ENCODE measurements around the gene INO80B. TPM values are rescaled to one million over a fixed set of nuclear protein-coding genes. Genes with fewer than 3 reads are reported as not detected.
"Not testable (repeated sequence)": the region's sequence is repeated elsewhere in the genome, so short reads cannot be mapped to it uniquely, and the experiment has no call there.

The INO80B gene
- total and polyA plus RNA-seq, 2 experiments from 2014 or later: 15.4 to 40.9 TPM

DNA sequence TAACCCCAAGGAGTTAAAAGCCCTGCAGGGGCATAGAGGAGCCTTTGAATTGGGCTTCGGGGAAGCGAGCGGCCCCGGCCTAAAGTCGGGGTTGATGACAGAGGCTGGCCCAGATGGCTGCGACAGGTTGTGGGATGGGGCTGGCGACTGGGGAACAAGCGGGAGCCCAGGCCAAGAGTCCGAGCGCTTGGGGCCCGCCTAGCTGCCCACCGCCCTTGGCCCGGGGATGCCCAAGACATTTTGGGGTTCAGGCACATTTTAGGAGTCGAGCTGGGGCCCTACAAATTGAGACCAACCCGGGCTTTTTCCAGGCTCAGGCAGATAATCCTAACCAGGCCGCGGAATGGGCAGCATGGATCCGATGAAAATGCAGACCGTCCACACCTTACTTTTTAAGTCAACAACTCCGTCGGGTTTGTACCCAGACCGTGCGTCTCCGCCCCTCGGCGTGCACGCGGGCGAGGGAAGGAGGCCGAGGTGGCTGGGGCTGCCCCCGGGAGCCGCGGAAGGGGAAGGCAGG, 13.7 kb upstream of the INO80B start:
- Histone ChIP-seq H3K27ac (peak overlapping the region; percentile 98), H3K4me1 (ENCODE audit: low read depth) (peaks cover 14% of the 10 kb centered on the region), H3K36me3 (no peaks in the 10 kb centered on the region), H3K27me3 (no peaks in the 10 kb centered on the region), H3K9me3 (ENCODE audit: low read depth) (no peaks in the 10 kb centered on the region), H3K4me3 (peak overlapping the region; percentile 41)
- TF ChIP-seq, protein P1, sequence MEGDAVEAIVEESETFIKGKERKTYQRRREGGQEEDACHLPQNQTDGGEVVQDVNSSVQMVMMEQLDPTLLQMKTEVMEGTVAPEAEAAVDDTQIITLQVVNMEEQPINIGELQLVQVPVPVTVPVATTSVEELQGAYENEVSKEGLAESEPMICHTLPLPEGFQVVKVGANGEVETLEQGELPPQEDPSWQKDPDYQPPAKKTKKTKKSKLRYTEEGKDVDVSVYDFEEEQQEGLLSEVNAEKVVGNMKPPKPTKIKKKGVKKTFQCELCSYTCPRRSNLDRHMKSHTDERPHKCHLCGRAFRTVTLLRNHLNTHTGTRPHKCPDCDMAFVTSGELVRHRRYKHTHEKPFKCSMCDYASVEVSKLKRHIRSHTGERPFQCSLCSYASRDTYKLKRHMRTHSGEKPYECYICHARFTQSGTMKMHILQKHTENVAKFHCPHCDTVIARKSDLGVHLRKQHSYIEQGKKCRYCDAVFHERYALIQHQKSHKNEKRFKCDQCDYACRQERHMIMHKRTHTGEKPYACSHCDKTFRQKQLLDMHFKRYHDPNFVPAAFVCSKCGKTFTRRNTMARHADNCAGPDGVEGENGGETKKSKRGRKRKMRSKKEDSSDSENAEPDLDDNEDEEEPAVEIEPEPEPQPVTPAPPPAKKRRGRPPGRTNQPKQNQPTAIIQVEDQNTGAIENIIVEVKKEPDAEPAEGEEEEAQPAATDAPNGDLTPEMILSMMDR (IDR thresholded peaks at IDR 0.05; ENCODE audit: low read depth, low read length): no peak
- no peak for DNase-seq (ENCODE audit: low read depth in 1 of 2, low spot score in 1 of 2)

DNA sequence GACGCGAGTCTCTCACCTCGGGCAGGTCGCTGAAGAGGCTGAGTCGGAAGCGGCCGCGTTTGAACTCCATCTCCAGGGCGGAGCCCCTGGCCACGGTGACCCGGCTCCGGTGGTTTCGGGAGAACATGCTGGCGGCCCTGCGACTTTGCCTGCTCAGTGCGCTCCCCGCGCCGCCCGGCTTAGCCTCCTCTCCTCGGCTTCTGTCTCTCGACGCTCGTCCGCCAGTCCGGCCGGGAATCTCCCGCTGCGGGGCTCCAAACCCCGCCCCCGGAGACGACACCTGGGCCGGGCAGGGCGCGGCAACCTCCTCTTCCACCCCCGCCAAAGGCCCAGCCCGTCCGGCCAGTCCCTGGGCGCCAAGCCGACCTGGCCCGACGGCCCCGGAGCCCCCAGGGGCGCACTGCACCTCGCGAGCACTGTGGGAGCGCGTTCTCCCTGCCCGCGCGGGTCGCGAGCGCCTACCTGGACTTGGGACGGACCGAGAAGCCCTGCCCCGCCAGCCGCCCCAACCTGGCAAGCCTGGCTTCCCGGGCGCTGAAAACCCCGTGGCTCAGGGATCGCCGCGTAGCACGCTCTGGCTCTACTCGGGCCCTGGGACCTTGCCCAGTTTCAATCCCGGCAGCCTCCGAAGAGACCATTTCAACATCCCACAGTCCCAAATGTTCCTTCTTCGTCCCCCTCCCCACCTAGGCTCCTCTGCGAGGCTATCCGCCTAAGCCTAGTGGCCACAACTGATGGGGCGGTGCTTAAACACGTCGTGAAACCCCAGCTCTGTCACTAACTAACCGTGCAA, 13.0 kb upstream of the INO80B start, which contains the start of gene RTKN:
Gene RTKN, minus strand, starts transcription at position 248 of the 793 bp plus-strand sequence. Its CDS starts 121 bp downstream, at position 127.
- Histone ChIP-seq H3K27ac (peak within 1 kb of the TSS; percentile 98), H3K9me3 (ENCODE audit: low read depth) (no peaks in the 10 kb centered on the region), H3K27me3 (no peaks in the 10 kb centered on the region), H3K4me1 (ENCODE audit: low read depth) (peaks cover 14% of the 10 kb centered on the region), H3K36me3 (no peaks in the 10 kb centered on the region), H3K4me3 (peak within 1 kb of the TSS; percentile 41)
- TF ChIP-seq, protein P1 (IDR thresholded peaks at IDR 0.05; ENCODE audit: low read depth, low read length): no peak
- DNase-seq (ENCODE audit: low read depth in 1 of 2, low spot score in 1 of 2): peak; percentile 41 to 58

DNA sequence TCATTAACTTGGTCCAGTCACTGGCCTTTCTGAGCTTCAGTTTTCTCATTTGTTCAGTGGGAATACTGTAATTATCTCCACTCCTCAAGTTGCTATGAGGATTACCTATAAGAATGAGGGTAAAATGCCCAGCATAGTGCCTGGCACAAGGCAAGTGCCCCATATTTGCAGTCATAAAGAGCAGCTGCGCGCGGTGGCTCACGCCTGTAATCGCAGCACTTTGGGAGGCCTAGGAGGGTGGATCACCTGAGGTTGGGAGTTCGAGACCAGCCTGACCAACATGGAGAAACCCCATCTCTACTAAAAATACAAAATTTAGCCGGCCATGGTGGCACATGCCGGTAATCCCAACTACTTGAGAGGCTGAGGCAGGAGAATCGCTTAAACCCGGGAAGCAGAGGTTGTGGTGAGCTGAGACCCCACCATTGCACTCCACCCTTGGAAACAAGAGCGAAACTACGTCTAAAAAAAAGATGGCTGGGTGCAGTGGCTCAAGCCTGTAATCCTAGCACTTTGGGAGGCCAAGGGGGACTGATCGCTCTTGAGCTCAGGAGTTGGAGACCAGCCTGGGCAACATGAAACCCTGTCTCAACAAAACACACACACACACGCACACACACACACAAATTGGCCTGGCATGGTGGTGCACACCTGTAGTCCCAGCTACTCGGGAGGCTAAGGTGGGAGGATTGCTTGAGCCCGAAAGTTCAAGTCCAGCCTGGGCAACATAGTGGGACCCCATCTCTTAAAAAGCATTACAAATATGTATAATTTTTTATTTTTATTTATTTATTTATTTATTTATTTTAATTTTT, 12.2 kb upstream of the INO80B start:
- H3K4me3 ChIP-seq: peak overlapping the region; percentile 41
- DNase-seq (ENCODE audit: low read depth in 1 of 2, low spot score in 1 of 2); H3K27ac ChIP-seq: not testable (repeated sequence)

DNA sequence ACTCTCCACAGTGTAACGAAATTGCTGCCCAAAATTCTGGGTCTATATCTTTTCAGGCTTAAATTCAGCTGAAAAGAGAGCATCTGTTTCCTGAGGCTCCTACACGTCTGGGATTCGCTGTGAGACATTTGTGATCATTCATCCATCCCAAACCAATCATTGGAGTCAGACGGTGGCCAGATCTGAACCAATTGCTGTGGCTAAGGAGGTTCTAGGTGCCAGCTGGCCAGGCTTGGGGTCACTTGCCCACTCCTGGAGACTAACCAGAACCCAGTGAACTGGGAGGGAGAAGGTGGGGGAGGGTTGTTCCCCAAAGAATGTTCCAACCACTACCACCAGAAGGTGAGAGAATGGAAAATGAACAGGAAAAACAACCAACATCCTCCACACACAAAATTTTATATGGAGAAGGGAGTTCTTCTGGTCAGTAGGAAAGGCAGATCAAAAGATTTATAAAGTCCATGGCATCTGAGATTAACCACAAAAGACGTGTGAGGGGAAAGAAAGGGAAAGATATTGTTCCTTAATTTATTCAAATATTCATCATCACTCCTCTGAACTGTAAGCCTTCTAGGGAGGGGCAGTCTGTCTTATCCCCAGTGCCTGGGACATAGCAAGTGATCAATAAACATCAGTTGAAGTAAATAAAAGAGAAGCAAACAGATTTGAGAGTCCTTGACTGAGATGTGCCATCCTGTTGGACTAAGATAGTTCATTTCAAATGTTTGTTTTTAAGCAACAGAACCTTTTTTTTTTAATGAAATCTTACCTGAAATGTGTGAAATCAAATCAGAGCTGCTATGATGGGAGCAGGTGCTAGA, 10.2 kb upstream of the INO80B start:
- Histone ChIP-seq H3K4me3 (no peak overlapping the region), H3K9me3 (ENCODE audit: low read depth) (no peaks in the 10 kb centered on the region), H3K36me3 (no peaks in the 10 kb centered on the region), H3K4me1 (ENCODE audit: low read depth) (peaks cover 1% of the 10 kb centered on the region), H3K27ac (no peak overlapping the region), H3K27me3 (no peaks in the 10 kb centered on the region)
- DNase-seq (ENCODE audit: low read depth in 1 of 2, low spot score in 1 of 2): peak in 1 of 2 donors; percentile 13
- TF ChIP-seq, protein P1 (IDR thresholded peaks at IDR 0.05; ENCODE audit: low read depth, low read length): no peak

More for the DNA sequence above, 12.2 kb upstream of the INO80B start:
- peaks cover 14% of the 10 kb centered on the region for H3K4me1 ChIP-seq (ENCODE audit: low read depth)
- H3K9me3 ChIP-seq (ENCODE audit: low read depth); H3K27me3 ChIP-seq; H3K36me3 ChIP-seq: not testable (repeated sequence)

DNA sequence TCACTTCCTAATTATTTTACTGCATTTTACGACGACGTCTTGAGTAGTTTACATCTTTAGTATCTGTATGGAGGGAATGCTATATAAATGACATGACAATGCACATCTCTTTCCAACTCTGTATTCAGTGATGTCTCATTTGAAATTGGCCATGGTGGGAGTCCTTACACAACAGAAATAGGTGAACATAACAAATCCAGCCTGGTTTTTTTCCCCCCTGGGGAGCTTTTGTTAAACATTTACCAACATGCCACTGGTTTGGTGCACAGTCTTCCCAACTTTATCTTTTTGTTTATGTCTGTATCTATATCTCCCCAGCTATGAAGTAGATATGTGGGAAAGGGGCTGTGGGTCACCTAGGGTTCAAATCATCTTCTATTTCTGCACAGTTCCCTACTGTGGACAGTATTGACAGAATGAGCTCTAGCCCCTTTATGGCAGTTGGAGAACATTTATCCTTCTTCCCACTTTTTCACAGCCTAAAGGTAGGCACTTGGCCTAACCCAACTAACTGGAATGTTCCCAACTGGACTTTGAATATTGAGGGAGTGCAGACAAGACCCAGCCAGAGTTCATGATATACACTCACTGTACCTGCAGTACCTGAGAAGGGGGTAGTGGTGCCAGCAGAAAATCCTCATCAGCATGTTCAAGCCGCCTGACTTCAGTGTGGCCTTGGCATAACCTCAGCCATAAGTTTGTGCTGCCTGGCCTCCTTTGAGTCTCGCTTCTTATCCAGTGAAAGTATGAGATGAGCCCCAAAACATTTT, 7.5 kb upstream of the INO80B start:
- Histone ChIP-seq H3K4me1 (ENCODE audit: low read depth) (no peaks in the 10 kb centered on the region), H3K27ac (no peak overlapping the region), H3K9me3 (ENCODE audit: low read depth) (no peaks in the 10 kb centered on the region), H3K36me3 (no peaks in the 10 kb centered on the region), H3K27me3 (no peaks in the 10 kb centered on the region), H3K4me3 (no peak overlapping the region)
- no peak for DNase-seq (ENCODE audit: low read depth in 1 of 2, low spot score in 1 of 2)
- TF ChIP-seq, protein P1 (IDR thresholded peaks at IDR 0.05; ENCODE audit: low read depth, low read length): no peak
